ENCODE data around the gene GPR137B.

GPR137B gene

DNA sequence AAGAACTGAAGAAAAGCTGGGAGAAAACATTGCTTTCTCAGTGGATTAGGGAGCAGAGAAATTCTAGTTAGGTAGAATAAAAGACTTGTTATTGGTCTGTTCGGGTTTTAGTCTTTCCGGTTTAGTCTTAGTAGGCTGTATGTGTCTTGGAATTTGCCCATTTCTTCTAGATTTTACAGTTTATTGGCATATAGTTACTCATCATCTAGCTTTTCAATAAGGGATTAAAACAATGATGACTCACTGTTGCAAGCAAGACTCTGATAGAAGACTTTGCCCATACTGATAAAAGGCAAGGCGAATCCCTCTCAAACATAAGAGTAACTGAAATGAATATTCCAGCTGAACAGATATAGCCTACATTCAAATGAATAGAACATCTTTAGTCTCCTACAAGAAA is 62.3 kb downstream of the GPR137B start:
- no peak for DNase-seq

- DNase-seq, result no peak
These were observed 64.2 kb downstream of the GPR137B start for GRCh38 chr1:236206548-236206947.

GRCh38 chr1:236207121-236207520 is 64.8 kb downstream of the GPR137B start:
- no peak for DNase-seq

DNA sequence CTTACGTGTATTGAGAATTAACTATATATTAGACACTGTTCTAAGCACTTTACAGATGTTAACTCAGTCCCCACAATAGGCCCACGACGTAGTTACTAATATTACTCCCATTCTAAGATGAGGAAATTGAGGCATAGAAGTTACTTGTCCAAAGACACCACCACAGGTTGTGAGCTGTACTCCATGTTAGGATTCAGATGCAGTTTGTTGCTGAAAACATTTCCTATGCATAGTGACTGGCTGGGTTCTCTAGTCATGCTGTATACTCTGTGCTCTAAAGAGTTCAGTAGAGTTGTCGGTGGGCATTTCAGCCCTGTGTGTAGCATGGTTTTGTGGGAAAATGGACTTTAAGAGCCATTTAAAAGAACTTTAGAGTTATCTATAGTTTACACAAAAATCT is 65.2 kb downstream of the GPR137B start:
- DNase-seq, result no peak

GRCh38 chr1:236209185-236209584 is 66.8 kb downstream of the GPR137B start:
- no peak for DNase-seq

DNA sequence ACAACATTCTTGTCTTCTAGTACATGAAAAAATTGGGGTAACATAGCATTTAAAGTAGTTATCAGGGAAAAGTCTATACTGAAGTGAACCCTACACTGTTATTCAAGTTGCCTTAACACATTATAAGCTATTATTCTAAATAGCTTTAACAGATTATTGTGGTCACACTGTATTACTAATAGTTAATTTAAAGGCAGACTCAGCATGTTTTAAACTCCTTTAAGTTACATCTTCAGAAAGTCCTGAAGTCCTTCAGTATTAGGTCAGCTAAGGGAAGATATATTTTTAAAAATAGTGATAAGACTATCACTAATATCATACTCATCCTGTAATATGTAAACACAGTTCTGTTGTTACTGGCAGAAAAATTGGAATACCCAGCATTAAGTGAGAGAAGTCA is 67.4 kb downstream of the GPR137B start:
- DNase-seq, result no peak

DNA sequence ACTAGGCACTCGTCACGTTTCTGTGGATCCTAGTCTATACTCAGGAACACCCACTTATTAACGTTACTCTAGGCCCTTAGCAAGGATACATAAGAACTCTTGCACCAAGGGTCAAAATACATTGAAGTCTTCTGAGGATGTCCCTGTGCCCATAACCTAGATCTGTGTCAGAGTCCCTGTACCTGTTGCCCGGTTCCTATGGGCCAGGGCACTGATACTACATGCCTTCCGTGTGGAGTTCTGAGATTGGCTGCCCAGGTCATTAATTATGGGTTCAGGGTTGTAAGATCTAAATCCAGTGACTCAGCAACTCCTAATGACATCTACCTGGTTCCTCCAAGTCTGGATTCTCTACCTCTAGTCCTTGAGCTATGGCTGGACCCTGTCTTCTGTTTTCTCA is 69.5 kb downstream of the GPR137B start:
- DNase-seq, result no peak

- no peak for DNase-seq
These were observed 71.2 kb downstream of the GPR137B start for GRCh38 chr1:236213534-236213933.

GRCh38 chr1:236214761-236215160 is 72.4 kb downstream of the GPR137B start:
- DNase-seq, result no peak

GRCh38 chr1:236220473-236220872 is 78.1 kb downstream of the GPR137B start:
- no peak for DNase-seq

GRCh38 chr1:236222632-236223031 is 80.3 kb downstream of the GPR137B start:
- no peak for DNase-seq

GRCh38 chr1:236228411-236228810 is 86.1 kb downstream of the GPR137B start:
- no peak for DNase-seq

- no peak for DNase-seq
These were observed 92.8 kb downstream of the GPR137B start for GRCh38 chr1:236235116-236235515.

DNA sequence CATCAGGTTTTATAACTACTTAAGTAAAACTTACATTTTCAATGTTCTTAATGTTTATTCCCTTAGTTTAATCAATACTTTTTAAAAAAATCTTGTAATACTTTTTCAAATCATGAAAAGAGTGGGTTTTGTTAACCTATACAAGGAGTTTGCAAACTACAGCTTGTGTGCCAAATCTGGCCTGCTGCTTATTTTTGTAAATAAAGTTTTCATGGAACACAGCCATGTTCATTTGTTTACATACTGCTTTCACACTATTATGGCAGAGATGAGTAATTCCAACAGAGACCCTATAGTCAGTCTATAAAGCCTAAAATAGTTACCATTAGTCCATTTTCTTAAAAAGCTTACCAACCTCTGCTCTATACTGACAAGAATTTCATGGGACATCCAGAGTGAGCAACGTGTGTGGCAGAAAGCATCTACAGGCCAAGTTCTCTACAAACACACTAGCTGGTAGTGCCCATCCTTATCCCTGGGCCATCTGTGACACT is 96.8 kb downstream of the GPR137B start:
- no peak for DNase-seq

GRCh38 chr1:236240675-236241074 is 98.3 kb downstream of the GPR137B start:
- DNase-seq, result no peak

- no peak for DNase-seq
These were observed 100.2 kb downstream of the GPR137B start for GRCh38 chr1:236242568-236242967.

- DNase-seq, result no peak
These were observed 104.9 kb downstream of the GPR137B start for GRCh38 chr1:236247286-236247685.

- DNase-seq, result no peak
These were observed 109.2 kb downstream of the GPR137B start for GRCh38 chr1:236251587-236251986.

DNA sequence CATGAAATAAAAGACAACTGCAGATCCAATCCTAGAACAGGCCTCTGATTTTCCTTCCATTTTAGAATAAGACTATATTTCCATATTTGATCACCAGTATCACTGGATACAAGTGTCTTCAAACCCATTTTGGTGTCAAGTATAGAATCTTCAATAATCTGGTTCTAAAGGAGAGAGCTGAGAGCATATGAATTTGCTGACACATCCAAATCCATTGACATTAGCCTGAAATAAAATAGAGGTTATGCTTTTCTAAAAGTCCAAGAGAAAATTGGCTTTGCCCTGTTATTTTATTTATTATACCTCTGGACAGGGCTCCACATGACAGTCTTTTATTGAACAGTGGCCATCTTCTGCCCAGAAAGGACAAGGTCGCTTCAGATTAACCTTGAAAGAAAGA is 110.8 kb downstream of the GPR137B start:
- no peak for DNase-seq

DNA sequence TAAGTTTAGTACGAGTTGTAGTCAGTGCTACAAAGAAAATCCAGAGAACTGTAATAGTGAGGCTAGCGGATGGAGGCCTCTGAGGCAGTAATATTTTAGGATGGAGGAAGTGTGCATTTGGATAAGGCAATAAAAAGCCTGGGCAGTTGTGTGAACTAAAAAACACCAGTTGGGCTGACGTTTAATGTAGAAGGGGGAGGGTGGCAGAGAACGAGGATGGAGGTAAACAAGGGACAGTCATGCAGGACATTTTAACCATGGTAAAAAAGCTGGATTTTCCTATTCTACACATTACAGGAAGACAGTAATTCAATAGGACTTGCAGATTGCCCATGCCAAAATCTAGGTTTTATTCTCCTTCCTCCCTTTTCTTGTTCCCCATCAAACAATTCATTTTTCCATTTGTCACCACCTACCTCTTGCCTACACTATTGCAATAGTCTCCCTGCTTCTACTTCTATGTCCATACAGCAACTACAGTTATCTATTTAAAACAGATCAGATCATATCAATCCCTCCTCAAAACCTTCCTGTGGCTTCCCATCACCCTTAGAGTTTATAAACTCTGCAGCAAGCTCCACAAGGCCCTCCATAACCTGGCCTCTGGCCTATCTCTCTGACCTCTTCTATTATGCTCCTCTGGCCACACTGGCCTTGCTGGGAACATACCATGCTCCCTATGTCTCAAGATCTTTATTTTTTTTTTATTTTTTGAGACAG is 111.7 kb downstream of the GPR137B start:
- DNase-seq, result no peak

DNA sequence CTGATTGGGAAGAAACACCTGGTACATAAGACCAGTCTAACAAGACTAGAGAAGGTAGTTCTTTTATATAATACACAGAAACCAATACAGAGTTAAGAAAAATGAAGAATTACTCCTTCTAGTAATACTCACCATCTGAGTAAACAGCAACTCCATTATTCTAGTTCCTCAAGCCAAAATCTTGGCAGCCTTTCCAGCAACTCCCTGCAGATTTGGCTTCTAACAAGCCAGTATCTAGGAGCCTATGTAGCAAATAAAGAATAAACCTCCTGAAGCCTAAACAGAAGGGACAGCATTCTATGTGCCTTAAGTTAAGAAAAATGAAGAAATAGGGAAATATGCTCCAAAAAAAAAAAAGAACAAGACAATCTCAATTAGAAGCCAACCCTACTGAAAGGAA is 114.9 kb downstream of the GPR137B start:
- DNase-seq, result no peak

GRCh38 chr1:236258114-236258622 is 115.8 kb downstream of the GPR137B start:
- no peak for DNase-seq

All from T-helper 9 cell (primary cell).